Ovary (tissue), 9 donors: ENCODE data around the gene HMGCS1. TPM values are rescaled to one million over a fixed set of nuclear protein-coding genes. Genes with fewer than 3 reads are reported as not detected.

Experiments used
- DNase-seq, 5 donors: peaks; one replicate each; pipeline ENCODE4 v3.0.0-alpha.2; 2019 to 2020
- H3K27ac ChIP-seq, 2 donors: fragments of 200-600 bp; one replicate each; pipeline versions ENCODE4 v1.5.1 to v1.8.0; 2019 to 2022
- H3K27me3 ChIP-seq: fragments of 200-600 bp; one replicate; pipeline ENCODE4 v1.8.0; 2022
- H3K36me3 ChIP-seq: fragments of 200-600 bp; sonication (generic); one replicate; pipeline ENCODE4 v1.5.1; 2019
- H3K4me1 ChIP-seq: one replicate; pipeline ENCODE4 v1.8.1; 2013; ENCODE audit warnings: mild to moderate bottlenecking, moderate library complexity; ENCODE audit not compliant: insufficient read depth
- H3K4me3 ChIP-seq: fragments of 200-600 bp; sonication (generic); one replicate; pipeline ENCODE4 v1.5.1; 2017
- H3K9me3 ChIP-seq, 2 donors: fragments of 200-600 bp in 1 of 2; sonication (generic) in 1 of 2; one replicate each; pipeline versions ENCODE4 v1.5.1 to v1.8.1; 2013 to 2019; ENCODE audit warnings: mild to moderate bottlenecking in 1 of 2, moderate library complexity in 1 of 2
- EP300 ChIP-seq: sonication (generic); formaldehyde crosslinking; IDR thresholded peaks from one replicate; pipeline ENCODE4 v1.6.1; 2017; ENCODE audit warnings: antibody characterized with exemption
- POLR2A ChIP-seq: fragments of 450-650 bp; IDR thresholded peaks from one replicate; pipeline ENCODE4 v1.6.1; 2017; ENCODE audit warnings: antibody characterized with exemption, mild to moderate bottlenecking, moderate library complexity
- WGBS, 3 donors: extraction: QIAGEN DNeasy Blood & Tissue Kit in 1 of 3; methylation state at CpG; one replicate each; pipeline versions ENCODE4 v1.1.5 to v1.1.7; 2013 to 2017; 5-methylcytosine and 5-hydroxymethylcytosine counted together
- intact Hi-C, 4 donors: fragments of 100-400 bp; cut with DNase I; formaldehyde crosslinking; loops; one replicate each; pipeline versions ENCODE4 v1.11.0 to v1.15.1; 2022 to 2023
- polyA plus RNA-seq, 2 donors: library from polyadenylated mRNA; stranded (reverse); fragments of 200-250 nt in 1 of 2; fragments of 350-450 nt in 1 of 2; fragmentation: Illumina TruSeq in 1 of 2; extraction: RNeasy Lipid Tissue Mini Kit (QIAGEN cat#74804) in 1 of 2; gene quantifications; one replicate each; pipeline ENCODE4 v1.2.3, GENCODE V29; 2013 to 2014
- total RNA-seq, 7 donors: library from RNA; depleted of rRNA in 2 of 7; stranded (reverse); fragments of >200 nt in 2 of 7; fragmentation: NEBNext Ultra II Directional in 3 of 7; extraction: Animal tissue kit (Norgen Biotek cat#: 25700) in 3 of 7; gene quantifications; one replicate each; pipeline versions ENCODE4 v1.1.0 to v1.2.4, GENCODE V29; 2016 to 2023
- TF ChIP-seq, protein P1 (sequence below), 3 donors: fragments of 450-650 bp in 2 of 3; fragments of 200-600 bp in 1 of 3; IDR thresholded peaks; one replicate each; pipeline versions ENCODE4 v1.5.1 to v1.8.0; 2016 to 2022; ENCODE audit warnings: antibody characterized with exemption in 3 of 3, mild to moderate bottlenecking in 1 of 3
- donor health status: DM: no; HTN: no; CAD: no; lungs with moderate emphysema.
- donor health status: DM: no; HTN: no; CAD: no.
- donor health status: Bipolar disorder and iron deficiency.
- donor health status: DM: yes; HTN: yes; CAD: no.
- donor health status: DM: no; HTN: no; CAD: no.
- donor health status: DM: yes; HTN: yes; CAD: no.

Gene HMGCS1
- total and polyA plus RNA-seq, 9 donors: 14.4 to 248 (median 33.6) TPM

DNA sequence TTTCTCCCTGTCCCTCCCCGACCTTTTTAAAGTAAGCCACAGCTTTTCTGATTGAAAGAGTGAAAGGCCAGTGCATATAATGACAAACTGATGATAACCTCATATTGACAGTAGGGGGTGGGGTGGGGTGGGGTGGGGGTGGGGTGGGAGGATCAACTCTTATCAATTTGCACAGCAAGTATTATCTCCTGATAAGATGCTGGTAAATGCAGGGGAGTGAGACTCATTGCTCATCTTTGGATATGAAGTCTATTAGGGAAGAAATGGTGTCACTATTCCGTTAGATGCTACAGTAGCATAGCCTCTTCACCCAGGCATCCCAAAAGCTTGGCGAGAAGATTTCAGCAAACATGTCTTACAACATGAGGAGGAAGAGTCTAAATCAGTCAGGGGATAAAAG, 38.9 kb upstream of the HMGCS1 start:
- TF ChIP-seq POLR2A (no peak), EP300 (no peak)
- TF ChIP-seq, protein P1, sequence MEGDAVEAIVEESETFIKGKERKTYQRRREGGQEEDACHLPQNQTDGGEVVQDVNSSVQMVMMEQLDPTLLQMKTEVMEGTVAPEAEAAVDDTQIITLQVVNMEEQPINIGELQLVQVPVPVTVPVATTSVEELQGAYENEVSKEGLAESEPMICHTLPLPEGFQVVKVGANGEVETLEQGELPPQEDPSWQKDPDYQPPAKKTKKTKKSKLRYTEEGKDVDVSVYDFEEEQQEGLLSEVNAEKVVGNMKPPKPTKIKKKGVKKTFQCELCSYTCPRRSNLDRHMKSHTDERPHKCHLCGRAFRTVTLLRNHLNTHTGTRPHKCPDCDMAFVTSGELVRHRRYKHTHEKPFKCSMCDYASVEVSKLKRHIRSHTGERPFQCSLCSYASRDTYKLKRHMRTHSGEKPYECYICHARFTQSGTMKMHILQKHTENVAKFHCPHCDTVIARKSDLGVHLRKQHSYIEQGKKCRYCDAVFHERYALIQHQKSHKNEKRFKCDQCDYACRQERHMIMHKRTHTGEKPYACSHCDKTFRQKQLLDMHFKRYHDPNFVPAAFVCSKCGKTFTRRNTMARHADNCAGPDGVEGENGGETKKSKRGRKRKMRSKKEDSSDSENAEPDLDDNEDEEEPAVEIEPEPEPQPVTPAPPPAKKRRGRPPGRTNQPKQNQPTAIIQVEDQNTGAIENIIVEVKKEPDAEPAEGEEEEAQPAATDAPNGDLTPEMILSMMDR (IDR thresholded peaks at IDR 0.05): no peak
- intact Hi-C loops: no loop called here
- no peaks in the 10 kb centered on the region for H3K4me1 ChIP-seq
- DNase-seq: no peak
- no peak overlapping the region for H3K4me3 ChIP-seq
- no peaks in the 10 kb centered on the region for H3K9me3 ChIP-seq
- H3K27me3 ChIP-seq: no peaks in the 10 kb centered on the region
- WGBS, 3 donors: 63 to 82% (median 67%) methylated on average over 3 of the region's 3 CpGs
- H3K36me3 ChIP-seq: no peaks in the 10 kb centered on the region
- no peak overlapping the region for H3K27ac ChIP-seq

DNA sequence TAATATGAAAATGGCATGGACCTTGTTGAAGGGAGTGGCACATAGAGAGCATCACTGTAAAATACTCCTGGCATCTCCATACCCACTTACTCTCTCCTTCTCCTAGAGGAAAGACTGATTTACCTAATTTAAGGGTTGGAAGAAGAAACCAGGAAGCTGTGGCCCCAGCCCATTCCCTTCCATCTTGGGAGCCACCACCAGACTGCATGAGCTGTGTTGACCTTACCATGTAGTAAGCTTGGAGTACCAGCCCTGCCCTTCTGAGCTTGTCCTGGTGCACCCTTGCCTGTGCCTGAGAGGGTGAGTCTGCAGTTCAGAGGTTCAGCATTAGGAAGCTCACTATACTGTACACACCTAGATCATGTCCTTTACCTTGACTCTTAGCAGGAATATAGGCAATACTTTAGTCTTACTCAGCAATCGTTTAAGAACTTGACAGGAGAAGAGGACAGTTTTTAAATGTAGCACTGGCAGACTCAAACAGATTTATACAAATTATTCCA, 35.7 kb upstream of the HMGCS1 start:
- TF ChIP-seq, protein P1 (IDR thresholded peaks at IDR 0.05): no peak
- TF ChIP-seq POLR2A: no peak
- no peak for TF ChIP-seq EP300
- Histone ChIP-seq H3K9me3 (no peaks in the 10 kb centered on the region), H3K4me3 (no peak overlapping the region), H3K27ac (no peak overlapping the region), H3K27me3 (no peaks in the 10 kb centered on the region), H3K36me3 (no peaks in the 10 kb centered on the region), H3K4me1 (no peaks in the 10 kb centered on the region)
- intact Hi-C loops: no loop called here
- 68 to 92% (median 81%) methylated on average over 1 of the region's 1 CpG for WGBS, 3 donors
- DNase-seq: no peak

DNA sequence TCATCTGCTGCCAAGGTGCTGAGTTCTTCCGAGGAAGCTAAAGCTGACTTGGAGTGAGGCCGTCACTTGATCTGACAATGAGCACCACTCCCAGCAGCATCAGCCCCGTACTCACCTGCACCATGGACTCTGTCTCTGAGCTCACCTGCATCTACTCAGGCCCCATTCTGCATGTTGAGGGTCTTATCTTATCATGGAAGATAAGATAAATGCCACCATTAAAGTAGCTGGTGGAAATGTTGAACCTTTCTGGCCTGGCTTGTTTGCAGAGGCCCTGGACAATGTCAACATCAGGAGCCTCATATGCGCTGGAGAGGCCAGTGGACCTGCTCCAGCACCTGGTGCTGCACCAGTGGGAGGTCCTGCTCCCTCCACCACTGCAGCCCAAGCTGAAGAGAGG, 35.0 kb upstream of the HMGCS1 start:
- 73 to 89% (median 79%) methylated on average over 4 of the region's 4 CpGs for WGBS, 3 donors
- no peak overlapping the region for H3K27ac ChIP-seq
- DNase-seq: no peak
- intact Hi-C loops: no loop called here
- no peaks in the 10 kb centered on the region for H3K36me3 ChIP-seq
- no peaks in the 10 kb centered on the region for H3K9me3 ChIP-seq
- H3K4me3 ChIP-seq: no peak overlapping the region
- no peaks in the 10 kb centered on the region for H3K27me3 ChIP-seq
- H3K4me1 ChIP-seq: no peaks in the 10 kb centered on the region
- no peak for TF ChIP-seq POLR2A
- TF ChIP-seq, protein P1 (IDR thresholded peaks at IDR 0.05): no peak
- no peak for TF ChIP-seq EP300

DNA sequence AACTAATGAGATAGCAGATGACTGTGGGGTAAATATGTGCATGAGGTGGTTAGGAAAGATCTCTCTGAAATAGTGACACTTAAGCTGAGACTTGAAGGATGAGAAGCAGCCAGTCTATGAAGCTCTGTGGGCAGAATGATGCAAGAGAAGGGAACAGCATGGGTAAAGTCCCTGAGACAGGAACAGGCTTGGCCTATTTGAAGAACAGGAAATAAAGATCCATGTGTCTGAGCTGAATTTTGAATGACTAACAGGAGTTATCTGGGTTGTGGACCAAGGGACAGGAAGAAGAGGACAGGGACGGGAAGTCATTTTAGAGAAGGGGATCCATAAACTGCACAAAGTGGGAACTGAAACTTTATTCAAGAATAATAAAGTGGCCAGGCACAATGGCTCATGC, 25.6 kb upstream of the HMGCS1 start:
- no peaks in the 10 kb centered on the region for H3K27me3 ChIP-seq
- TF ChIP-seq POLR2A: no peak
- TF ChIP-seq, protein P1 (IDR thresholded peaks at IDR 0.05): no peak
- no peak for TF ChIP-seq EP300
- intact Hi-C loops: no loop called here
- no peaks in the 10 kb centered on the region for H3K4me1 ChIP-seq
- H3K36me3 ChIP-seq: no peaks in the 10 kb centered on the region
- H3K27ac ChIP-seq: no peak overlapping the region
- H3K4me3 ChIP-seq: no peak overlapping the region
- H3K9me3 ChIP-seq: peaks cover 0 to 3% of the 10 kb centered on the region in 2 donors
- 87 to 98% (median 88%) methylated on average over 1 of the region's 1 CpG for WGBS, 3 donors
- DNase-seq: no peak
